IPS DF 6.9 (cell line): ENCODE data around the gene KIRREL3.

Experiments
- DNase-seq: peaks from one replicate; pipeline ENCODE4 v3.0.0-alpha.2; 2013; ENCODE audit warnings: low read depth, low spot score
- H3K27ac ChIP-seq: one replicate; pipeline ENCODE4 v1.5.1; 2013; ENCODE audit warnings: low read length, control low read depth
- H3K27me3 ChIP-seq: 2 replicates; pipeline ENCODE4 v1.6.1; 2013; ENCODE audit warnings: mild to moderate bottlenecking, low read length; ENCODE audit not compliant: control insufficient read depth, insufficient read depth
- H3K36me3 ChIP-seq: 2 replicates; pipeline ENCODE4 v1.6.1; 2013; ENCODE audit warnings: low read length; ENCODE audit not compliant: control insufficient read depth, insufficient read depth
- H3K4me1 ChIP-seq: 2 replicates; pipeline ENCODE4 v1.6.1; 2013; ENCODE audit warnings: low read length; ENCODE audit not compliant: control insufficient read depth, insufficient read depth
- H3K4me3 ChIP-seq: 2 replicates; pipeline ENCODE4 v1.5.1; 2013; ENCODE audit warnings: mild to moderate bottlenecking, low read length
- H3K9me3 ChIP-seq: 2 replicates; pipeline ENCODE4 v1.6.1; 2013; ENCODE audit warnings: low read length, inconsistent platforms; ENCODE audit not compliant: control insufficient read depth, insufficient read depth
- WGBS: extraction: QIAGEN DNeasy Blood & Tissue Kit; methylation state at CpG from one replicate; pipeline ENCODE4 v1.1.7; 2013; ENCODE audit warnings: mixed read lengths, missing lambda C conversion rate; ENCODE audit not compliant: insufficient read length, insufficient coverage; 5-methylcytosine and 5-hydroxymethylcytosine counted together

Gene KIRREL3

DNA sequence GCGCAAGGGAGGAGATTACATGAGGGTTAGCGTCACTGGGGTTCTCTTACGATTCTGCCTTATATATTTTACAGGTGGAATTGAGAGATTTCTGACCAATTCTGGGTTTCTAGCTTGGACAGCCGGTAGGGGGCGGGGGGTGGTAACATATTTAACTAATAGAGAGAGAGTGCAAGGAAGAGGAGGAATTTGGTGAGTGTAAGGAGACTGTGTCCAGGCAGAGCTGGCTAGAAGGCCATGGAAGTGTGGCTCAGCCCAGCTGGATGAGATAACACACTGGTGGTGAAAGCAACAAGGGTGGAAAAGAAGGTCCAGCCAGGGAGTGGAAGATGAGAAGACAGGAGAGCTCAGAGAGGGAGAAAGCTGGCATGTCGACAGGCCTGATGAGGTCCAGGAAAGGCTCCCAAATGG is 588.6 kb downstream of the KIRREL3 start:
- DNase-seq, result no peak
- no CpG with 5 or more reads among the region's 6 CpGs for WGBS

GRCh38 chr11:126410649-126411048 is 589.9 kb downstream of the KIRREL3 start:
- Histone ChIP-seq H3K4me1 (no peaks in the 10 kb centered on the region; the same call in 1 of the 2 replicates), H3K4me3 (no peak overlapping the region), H3K9me3 (no peaks in the 10 kb centered on the region), H3K27me3 (no peaks in the 10 kb centered on the region), H3K36me3 (peaks cover 5% of the 10 kb centered on the region; the same call in 1 of the 2 replicates), H3K27ac (no peak overlapping the region)
- WGBS, result no CpG with 5 or more reads among the region's 6 CpGs
- no peak for DNase-seq

More for the DNA sequence above, 588.6 kb downstream of the KIRREL3 start:
- Histone ChIP-seq H3K27me3 (no peaks in the 10 kb centered on the region), H3K9me3 (no peaks in the 10 kb centered on the region), H3K36me3 (peaks cover 5% of the 10 kb centered on the region; the same call in 1 of the 2 replicates), H3K4me1 (no peaks in the 10 kb centered on the region; the same call in 1 of the 2 replicates), H3K4me3 (no peak overlapping the region), H3K27ac (no peak overlapping the region)

- no peak overlapping the region for H3K27ac ChIP-seq
- H3K4me3 ChIP-seq, result no peak overlapping the region
- H3K36me3 ChIP-seq, result peaks cover 5% of the 10 kb centered on the region; the same call in 1 of the 2 replicates
- DNase-seq, result no peak
- 100% methylated on average over 1 of the region's 3 CpGs for WGBS
- H3K9me3 ChIP-seq, result no peaks in the 10 kb centered on the region
- H3K4me1 ChIP-seq, result peaks cover 6% of the 10 kb centered on the region
- H3K27me3 ChIP-seq, result no peaks in the 10 kb centered on the region
Observed at GRCh38 chr11:126409620-126409985, 591.0 kb downstream of the KIRREL3 start.

- H3K36me3 ChIP-seq, result peaks cover 5% of the 10 kb centered on the region; the same call in 1 of the 2 replicates
- WGBS, result no CpG with 5 or more reads among the region's 12 CpGs
Observed at GRCh38 chr11:126408901-126409619, 591.5 kb downstream of the KIRREL3 start.

DNA sequence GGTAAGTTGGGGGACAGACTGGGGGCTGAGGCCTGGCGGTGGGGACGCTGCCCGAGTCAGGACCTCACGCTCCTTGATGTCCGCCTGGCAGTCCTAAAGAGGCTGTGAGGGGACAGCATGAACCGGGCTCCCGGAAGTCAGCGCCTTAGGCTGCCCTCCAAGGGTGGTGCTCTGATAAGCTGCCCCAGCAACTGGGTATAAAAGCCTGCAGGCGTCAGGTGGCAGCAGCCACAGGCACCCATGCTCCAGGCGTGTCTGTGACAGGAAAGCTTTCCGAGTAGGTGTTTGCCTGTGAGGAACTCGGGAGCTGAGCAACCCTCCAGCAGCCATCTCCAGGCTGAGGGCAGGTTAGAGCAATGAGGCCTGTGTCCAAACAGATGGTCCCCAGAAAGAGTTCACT is 592.1 kb downstream of the KIRREL3 start:
- Histone ChIP-seq H3K27ac (no peak overlapping the region), H3K36me3 (peaks cover 5% of the 10 kb centered on the region; the same call in 1 of the 2 replicates), H3K9me3 (no peaks in the 10 kb centered on the region), H3K4me3 (no peak overlapping the region), H3K4me1 (peaks cover 11% of the 10 kb centered on the region), H3K27me3 (no peaks in the 10 kb centered on the region)
- no CpG with 5 or more reads among the region's 12 CpGs for WGBS
- DNase-seq, result no peak

More at GRCh38 chr11:126408901-126409619, 591.5 kb downstream of the KIRREL3 start:
- no peaks in the 10 kb centered on the region for H3K27me3 ChIP-seq
- H3K9me3 ChIP-seq, result no peaks in the 10 kb centered on the region
- no peak for DNase-seq
- no peak overlapping the region for H3K27ac ChIP-seq
- H3K4me3 ChIP-seq, result no peak overlapping the region
- peaks cover 9% of the 10 kb centered on the region for H3K4me1 ChIP-seq

GRCh38 chr11:126407682-126408288 is 592.8 kb downstream of the KIRREL3 start:
- H3K4me3 ChIP-seq, result no peak overlapping the region
- no CpG with 5 or more reads among the region's 15 CpGs for WGBS
- no peak overlapping the region for H3K27ac ChIP-seq
- peaks cover 12% of the 10 kb centered on the region for H3K4me1 ChIP-seq
- peaks cover 5% of the 10 kb centered on the region; the same call in 1 of the 2 replicates for H3K36me3 ChIP-seq
- DNase-seq, result no peak
- no peaks in the 10 kb centered on the region for H3K27me3 ChIP-seq
- H3K9me3 ChIP-seq, result no peaks in the 10 kb centered on the region

DNA sequence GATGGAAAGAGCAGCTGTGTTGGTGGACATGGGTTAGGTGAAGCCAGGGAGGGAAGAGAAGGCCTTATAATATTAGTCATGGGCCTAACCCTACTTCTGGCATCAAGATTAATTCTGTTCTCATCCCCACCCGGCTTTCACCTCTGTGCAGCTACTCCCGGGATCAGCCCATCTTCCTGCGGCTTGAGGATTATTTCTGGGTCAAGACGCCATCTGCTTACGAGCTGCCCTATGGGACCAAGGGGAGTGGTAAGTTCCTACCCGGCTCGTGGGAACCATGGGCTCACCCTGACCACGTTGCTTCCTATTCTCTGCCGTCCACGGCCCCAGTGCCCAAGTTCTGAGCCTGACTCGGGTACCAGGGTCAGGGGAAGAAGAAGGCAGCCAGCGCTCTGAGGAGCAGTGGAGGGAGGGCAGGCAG is 593.5 kb downstream of the KIRREL3 start:
- no peak for DNase-seq
- no peak overlapping the region for H3K4me3 ChIP-seq

DNA sequence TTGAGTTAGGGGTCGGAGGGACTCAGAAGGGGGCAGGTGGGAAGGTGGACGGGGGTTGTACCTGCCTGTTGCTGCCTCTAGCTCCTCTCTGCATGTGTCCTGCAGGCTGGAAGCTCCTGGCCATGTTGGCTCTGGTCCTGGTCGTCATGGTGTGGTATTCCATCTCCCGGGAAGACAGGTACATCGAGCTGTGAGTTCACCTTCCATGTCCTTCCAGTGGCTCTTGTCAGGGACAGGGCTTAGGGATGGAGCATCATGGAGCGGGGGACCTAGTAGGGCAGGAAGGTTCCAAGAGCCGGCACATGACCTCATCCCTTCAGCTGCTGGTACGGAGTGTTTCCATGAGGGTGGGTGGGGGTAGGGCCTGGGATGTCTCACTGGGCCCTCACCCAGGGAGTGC is 594.2 kb downstream of the KIRREL3 start:
- no peaks in the 10 kb centered on the region for H3K27me3 ChIP-seq
- no peak overlapping the region for H3K4me3 ChIP-seq
- no peaks in the 10 kb centered on the region for H3K9me3 ChIP-seq
- no peak for DNase-seq
- no peak overlapping the region for H3K27ac ChIP-seq
- H3K4me1 ChIP-seq, result peaks cover 12% of the 10 kb centered on the region
- peaks cover 5% of the 10 kb centered on the region; the same call in 1 of the 2 replicates for H3K36me3 ChIP-seq
- WGBS, result no CpG with 5 or more reads among the region's 8 CpGs

More for the DNA sequence above, 593.5 kb downstream of the KIRREL3 start:
- Histone ChIP-seq H3K9me3 (no peaks in the 10 kb centered on the region), H3K36me3 (peaks cover 5% of the 10 kb centered on the region; the same call in 1 of the 2 replicates), H3K27me3 (no peaks in the 10 kb centered on the region), H3K27ac (no peak overlapping the region), H3K4me1 (peaks cover 12% of the 10 kb centered on the region)
- no CpG with 5 or more reads among the region's 12 CpGs for WGBS

DNA sequence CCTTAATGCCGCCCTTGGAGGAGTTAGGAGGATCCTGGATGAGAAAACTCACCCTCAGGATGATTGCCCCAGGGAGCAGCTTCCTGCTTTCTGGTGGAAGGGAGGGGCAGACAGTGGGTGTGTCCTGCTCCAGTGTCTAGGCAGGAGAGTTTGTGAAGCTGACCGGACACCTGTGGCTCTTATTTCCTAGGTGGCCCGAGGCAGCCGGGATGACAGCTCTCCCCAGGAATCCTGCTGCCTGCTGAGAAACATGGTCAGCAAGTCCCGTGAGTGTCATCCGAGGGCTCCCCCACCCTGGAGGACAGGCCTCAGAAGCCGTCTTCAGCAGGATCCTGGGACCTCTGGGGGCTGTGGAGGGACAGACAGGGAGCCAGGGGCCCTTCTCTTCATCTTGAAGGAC is 594.7 kb downstream of the KIRREL3 start:
- Histone ChIP-seq H3K27me3 (no peaks in the 10 kb centered on the region), H3K9me3 (no peaks in the 10 kb centered on the region), H3K27ac (no peak overlapping the region), H3K4me3 (no peak overlapping the region), H3K4me1 (peaks cover 12% of the 10 kb centered on the region), H3K36me3 (peaks cover 5% of the 10 kb centered on the region; the same call in 1 of the 2 replicates)
- no CpG with 5 or more reads among the region's 7 CpGs for WGBS
- DNase-seq, result no peak

GRCh38 chr11:126405374-126405773 is 595.2 kb downstream of the KIRREL3 start:
- WGBS, result no CpG with 5 or more reads among the region's 3 CpGs
- Histone ChIP-seq H3K27ac (no peak overlapping the region), H3K4me3 (no peak overlapping the region), H3K9me3 (no peaks in the 10 kb centered on the region), H3K27me3 (no peaks in the 10 kb centered on the region), H3K4me1 (peaks cover 12% of the 10 kb centered on the region), H3K36me3 (peaks cover 5% of the 10 kb centered on the region; the same call in 1 of the 2 replicates)
- no peak for DNase-seq
